GM18499 (cell line): ENCODE measurements around the gene JCAD.
"Not testable (repeated sequence)": the region's sequence is repeated elsewhere in the genome, so short reads cannot be mapped to it uniquely, and the experiment has no call there.

Source experiments
- ATAC-seq: cut with Tn5 transposase; IDR thresholded peaks from one replicate; pipeline ENCODE4 v1.9.1; 2021; ENCODE audit warnings: moderate number of reproducible peaks; ENCODE audit not compliant: insufficient read depth, unreplicated experiment

JCAD gene

DNA sequence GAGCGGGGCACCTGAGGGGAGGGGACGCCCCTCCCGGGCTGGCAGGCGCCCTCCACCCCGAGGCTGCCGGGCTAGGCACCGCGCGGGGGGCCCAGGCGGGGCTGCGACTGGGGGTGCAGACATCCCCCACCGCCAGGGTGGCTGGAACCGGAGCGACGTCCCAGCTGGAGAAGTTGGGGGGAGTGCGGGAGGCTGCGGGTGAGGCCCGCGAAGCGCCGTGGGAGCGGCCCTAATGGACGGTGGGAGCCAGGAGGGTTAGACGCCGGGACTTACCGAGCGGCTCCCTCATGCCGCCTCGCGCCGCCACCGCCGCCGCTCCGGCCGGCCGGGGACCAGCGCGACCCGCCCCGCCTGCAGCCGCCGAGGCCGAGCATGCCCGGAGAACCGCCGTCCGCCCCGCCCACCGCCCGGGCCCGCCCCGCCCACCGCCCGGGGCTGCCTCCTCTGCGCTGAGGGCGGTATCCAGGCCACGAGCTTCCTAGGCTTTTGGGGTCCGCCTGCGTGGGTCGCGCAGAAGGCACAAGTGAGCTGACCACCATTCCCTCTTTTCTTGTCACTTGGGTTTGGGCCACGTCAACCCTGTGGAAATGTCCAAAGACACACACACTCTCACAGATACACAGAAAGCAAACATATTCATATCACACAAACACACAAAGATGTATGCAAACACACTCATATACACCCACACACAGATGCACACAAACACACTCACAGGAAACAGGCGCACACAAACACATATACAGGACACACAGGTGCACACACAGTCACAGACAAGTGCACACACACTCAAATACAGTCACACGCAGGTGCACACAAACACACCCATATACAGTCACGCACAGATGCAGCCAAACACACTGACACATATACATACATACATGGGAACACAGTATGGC, at the start of gene JCAD:
JCAD (minus strand) TSS at position 378 of the 899 bp plus-strand sequence. CDS start 11,774 bp downstream, outside the sequence.
- no peak for ATAC-seq

DNA sequence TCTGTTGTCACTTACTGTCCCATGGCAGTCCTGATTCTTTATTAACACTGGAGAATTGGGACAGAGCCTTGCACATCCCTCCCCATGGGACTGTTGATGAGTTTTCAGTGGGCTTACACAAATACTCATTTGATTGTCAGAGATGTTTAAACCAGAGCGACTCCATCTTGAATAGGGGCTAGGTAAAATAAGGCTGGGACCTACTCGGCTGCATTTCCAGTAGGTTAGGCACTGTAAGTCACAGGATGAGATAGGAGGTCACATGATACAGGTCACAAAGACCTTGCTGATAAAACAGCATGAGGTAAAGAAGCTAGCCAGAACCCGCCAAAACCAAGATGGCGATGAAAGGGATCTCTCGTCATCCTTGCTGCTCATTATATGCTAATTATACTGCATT, 47.6 kb upstream of the JCAD start:
- no peak for ATAC-seq

DNA sequence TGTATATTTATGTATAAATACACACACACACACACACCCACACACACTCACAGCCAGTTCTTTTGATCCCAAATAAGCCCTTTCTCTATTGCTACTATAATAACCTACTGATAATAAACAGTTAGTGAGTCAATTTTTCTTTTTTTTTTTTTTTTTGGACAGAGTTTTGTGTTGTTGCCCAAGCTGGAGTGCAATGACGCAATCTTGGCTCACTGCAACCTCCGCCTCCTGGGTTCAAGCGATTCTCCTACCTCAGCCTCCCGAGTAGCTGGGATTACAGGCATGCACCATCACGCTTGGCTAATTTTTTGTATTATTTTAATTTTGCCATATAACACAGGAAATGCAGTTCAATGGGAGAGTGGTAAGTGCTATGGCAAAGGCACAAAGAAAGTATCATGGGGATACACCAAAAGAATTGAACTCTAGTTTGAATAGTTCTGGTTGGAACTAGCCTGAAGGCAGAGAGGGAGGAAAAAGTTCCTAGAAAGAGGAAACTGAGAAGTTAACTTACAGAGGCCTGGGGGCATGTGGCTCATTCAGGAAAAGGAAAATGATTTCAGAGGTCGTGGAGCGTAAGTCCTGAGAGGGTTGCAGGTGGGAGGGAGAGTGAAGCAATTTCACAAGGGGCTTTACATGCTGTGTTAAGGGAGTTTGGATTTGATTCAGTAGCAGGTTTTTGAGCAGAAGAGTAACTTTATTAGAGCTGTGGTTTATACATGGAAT, 44.4 kb upstream of the JCAD start:
- no peak for ATAC-seq

DNA sequence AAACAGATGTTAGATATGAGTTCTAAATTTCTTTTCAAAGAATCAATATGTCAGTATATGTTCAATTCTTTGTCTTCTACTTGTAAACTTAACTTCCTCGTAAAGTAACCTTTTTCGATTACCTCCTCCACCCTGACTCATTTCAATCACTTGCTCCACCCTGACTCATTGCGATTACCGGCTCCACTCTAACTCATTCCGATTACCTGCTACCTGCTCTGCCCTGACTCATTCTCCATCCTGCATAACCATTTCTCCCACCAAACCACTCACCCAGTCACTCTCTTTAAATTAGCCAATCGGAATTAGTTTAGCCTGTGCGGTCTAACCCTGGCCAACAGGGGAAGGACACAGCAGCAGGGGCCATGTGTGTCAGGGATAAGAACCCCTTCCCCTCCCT, 40.3 kb upstream of the JCAD start:
- ATAC-seq = not testable (repeated sequence)

- no peak for ATAC-seq
Observed at GRCh38 chr10:30099101-30099500, 39.7 kb upstream of the JCAD start.

DNA sequence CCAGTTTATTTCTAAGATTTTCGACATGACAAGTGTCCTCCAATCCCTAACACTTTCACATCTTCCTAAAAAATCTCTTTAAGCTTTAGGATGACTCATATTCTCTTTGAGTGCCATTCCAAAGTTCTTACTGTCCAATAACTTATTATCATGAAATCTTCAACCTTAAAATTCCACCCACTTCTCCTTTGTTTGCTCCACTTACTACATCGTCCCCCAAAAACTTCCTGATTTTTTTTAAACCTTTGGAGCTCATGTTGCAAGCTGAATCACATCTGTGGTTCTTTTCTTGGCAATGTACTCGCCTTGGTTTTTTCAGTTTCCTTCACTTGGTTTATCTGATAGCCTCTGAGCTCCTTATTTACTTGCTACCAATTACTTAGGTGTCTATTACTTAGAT, 39.2 kb upstream of the JCAD start:
- ATAC-seq = no peak

DNA sequence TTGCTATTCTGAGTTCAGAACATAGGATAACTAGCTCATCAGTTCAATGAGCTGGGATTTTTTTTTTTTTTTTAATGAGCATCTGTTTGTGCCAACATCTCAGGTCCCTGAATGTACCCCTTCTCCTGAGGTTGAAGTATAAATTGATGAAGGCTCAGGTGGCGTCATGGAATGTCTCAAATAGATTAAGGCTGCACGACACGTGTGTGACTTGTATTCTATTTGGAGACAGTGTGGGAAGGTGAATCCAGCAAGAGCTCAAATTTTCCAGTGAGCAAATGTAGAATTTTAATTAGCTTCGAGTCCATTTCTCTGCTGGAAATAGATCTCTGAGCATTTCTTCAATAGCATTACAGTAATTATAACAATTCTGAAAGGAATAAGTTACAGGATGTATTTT, 37.2 kb upstream of the JCAD start:
- ATAC-seq = no peak

DNA sequence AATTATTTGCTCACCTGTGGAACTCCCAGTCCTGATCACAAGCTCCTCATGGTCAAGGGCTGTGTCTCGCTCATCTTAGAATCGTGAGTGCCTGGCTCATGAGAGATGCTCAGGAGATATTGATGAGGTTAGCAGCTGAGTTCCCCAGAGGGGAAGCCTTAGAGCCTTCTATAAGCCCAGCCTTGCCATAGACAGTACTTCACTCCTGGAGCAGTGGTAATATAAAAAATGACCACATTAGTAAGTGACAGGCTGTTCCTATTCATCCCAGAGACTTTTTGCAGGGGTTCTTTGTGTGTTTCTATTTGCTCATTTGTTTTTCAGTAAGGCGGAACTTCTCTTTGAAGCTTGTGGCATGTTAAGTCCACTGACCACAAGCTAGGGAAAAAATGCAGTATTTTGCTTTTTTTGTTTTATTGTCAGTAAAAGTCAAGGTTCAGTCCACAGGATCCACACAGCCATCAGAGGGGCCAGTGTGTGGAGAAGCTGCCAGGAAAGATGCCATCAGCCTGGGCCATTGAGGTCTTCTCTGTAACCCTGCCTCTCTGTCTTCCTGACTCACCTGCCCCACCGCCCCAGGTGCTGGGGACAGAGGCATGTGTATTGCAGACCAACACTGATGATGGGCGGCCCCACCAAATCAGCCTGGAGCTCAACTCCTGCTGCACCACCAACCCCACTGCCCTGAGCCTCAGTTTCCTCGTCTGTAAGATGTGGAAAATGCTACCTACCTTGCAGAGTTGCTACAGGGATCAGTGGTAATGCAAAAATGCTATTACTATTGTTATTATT, 36.4 kb upstream of the JCAD start:
- no peak for ATAC-seq

DNA sequence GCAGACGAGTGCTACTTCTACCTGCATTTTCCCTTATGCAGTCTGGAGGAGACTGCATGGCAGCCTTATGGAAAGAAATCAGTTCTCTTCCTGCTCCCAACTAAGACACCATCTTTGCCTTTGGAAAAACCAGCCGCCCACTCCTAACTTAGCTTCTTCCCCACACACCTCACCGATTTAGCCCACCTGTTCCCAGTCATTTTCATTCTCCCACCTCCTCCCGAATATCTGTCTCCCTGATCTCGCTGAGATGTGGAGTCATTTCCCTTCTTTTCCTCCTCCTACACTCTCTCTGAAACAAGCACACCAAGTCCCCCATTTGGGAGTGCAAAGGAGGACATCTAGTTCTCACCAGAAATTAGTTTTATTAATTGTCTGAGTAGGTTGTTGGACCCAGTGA, 35.2 kb upstream of the JCAD start:
- no peak for ATAC-seq

- no peak for ATAC-seq
Observed at GRCh38 chr10:30093303-30093950, 34.0 kb upstream of the JCAD start.

DNA sequence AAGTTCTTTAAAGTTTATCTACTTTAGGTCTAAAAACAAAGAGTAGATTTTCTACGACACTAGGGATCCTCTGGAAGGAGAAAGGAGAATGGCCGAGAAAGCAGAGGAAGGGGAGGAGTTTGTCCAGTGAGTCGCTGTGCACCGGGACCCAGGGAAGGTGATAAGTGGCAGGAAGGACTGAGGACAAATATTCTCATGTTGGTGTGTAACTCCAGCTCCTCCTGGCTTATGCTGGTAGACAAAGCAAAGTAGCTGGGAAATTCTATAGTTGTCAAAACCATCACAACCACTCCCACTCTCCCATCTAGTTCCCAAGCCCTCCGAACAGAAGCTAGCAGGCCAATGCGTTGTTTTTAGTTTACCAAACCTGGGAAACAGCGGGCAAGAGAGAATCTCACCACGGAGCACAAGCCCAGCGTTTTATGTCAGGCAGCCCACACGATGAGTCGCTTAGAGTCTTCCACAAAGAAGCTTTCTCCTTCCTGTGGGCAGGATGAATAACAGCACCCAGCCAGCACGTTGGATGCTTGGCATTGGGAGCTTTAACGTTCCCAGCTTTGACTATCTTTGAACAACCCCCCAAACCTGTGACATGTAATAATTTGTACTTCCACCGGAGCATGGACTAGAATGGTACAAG, 32.9 kb upstream of the JCAD start:
- no peak for ATAC-seq

DNA sequence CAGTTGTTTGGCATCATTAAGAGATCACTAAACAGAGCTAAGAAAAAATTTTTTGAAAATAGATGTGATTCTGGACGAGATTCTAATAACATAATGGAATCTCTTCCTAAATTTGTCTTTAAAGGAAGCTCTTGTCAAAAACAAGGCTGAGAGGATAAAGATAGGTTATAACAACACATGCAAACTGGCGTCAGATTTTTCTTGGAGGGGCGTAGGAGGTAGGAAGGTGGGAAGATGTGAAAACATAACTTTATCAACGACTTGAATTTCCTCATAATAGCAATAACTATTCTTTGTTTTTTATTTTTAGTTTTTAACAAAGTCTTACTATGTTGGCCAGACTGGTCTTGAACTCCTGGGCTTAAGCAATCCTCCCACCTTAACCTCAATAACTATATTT, 31.8 kb upstream of the JCAD start:
- no peak for ATAC-seq

DNA sequence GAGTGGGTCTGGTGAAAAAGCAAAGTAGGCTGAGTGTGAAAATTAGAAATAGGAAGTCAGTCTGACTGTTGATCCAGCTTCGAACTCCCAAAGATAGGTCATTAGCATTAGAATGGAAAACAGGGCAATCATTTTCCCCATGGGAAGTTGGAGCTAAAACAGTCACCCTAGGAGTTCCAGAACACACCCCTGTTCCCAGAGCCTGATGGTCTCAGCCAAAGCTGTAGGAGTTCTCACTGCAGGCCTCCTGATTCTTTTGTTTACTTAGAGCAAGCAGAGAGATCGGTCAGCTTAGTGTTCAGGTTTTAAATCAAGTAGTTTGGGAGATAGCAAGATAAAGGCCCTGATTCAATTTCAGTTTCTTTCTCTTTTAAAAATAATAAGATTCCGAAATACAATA, 28.8 kb upstream of the JCAD start:
- ATAC-seq = no peak

GRCh38 chr10:30083934-30084333, 24.5 kb upstream of the JCAD start:
- ATAC-seq = no peak

- no peak for ATAC-seq
Observed at GRCh38 chr10:30081182-30081581, 21.8 kb upstream of the JCAD start.

GRCh38 chr10:30080161-30080560, 20.8 kb upstream of the JCAD start:
- no peak for ATAC-seq

- no peak for ATAC-seq
Observed at GRCh38 chr10:30079408-30079807, 20.0 kb upstream of the JCAD start.

- no peak for ATAC-seq
Observed at GRCh38 chr10:30075481-30075880, 16.1 kb upstream of the JCAD start.

DNA sequence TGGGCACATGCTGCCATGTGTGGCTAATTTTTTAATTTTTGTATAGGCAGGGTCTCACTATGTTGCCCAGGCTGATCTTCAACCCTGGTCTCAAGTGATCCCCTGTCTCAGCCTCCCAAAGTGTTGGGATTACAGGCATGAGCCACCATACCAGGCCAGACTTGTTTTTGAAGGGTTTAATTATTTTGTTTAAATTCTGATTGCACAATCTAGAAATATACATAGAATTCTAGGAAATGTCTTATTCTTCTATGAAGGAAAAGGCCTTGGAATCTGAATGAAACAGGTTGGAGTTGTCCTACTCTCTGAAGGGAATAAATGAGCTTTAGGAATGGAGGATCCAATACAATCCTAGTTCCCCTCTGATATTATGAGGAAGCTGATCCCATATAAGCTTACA, 15.5 kb upstream of the JCAD start:
- no peak for ATAC-seq

DNA sequence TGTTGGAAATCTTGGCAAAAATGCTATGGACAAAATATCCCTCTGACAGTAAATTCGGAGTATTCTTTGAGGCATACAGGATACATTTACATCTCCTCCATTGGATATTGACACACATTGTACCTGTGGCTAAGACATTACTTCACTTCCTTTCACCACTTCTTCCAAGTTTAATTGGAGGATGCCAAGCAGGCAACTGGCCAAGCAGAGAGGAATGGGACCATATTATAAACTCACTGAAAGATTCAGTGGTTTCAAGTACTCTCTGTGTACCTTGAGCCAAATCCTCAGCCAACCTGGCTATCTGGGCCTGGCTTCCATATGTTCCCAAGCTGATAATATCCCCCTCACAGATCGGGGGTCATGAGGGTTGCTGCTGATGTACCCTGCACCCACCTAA, 14.7 kb upstream of the JCAD start:
- no peak for ATAC-seq
